Karpas-422 (cell line): ENCODE measurements around the gene SYTL5. TPM values are rescaled to one million over a fixed set of nuclear protein-coding genes. Genes with fewer than 3 reads are reported as not detected.
"Not testable (repeated sequence)": the region's sequence is repeated elsewhere in the genome, so short reads cannot be mapped to it uniquely, and the experiment has no call there.

Experiments
- DNase-seq: peaks from one replicate; pipeline ENCODE4 v3.0.0-alpha.2; 2015
- H2AFZ ChIP-seq: fragments of 200-600 bp; sonication (generic); 2 replicates; pipeline ENCODE4 v1.6.1; 2014; ENCODE audit warnings: antibody characterized with exemption, low read length, mixed read lengths
- H3K27ac ChIP-seq: fragments of 200-600 bp; sonication (generic); 2 replicates; pipeline ENCODE4 v1.5.1; 2014; ENCODE audit warnings: mild to moderate bottlenecking, low read length, moderate library complexity
- H3K27me3 ChIP-seq: fragments of 200-600 bp; sonication (generic); 2 replicates; pipeline ENCODE4 v1.6.1; 2014; ENCODE audit warnings: low read length, mixed read lengths
- H3K36me3 ChIP-seq: fragments of 200-600 bp; sonication (generic); 2 replicates; pipeline ENCODE4 v1.6.1; 2014; ENCODE audit warnings: low read length, mixed read lengths; ENCODE audit not compliant: insufficient read depth
- H3K4me1 ChIP-seq: fragments of 200-600 bp; sonication (generic); 2 replicates; pipeline ENCODE4 v1.6.1; 2014; ENCODE audit warnings: mild to moderate bottlenecking, low read length, mixed read lengths
- H3K4me2 ChIP-seq: fragments of 200-600 bp; sonication (generic); 2 replicates; pipeline ENCODE4 v1.6.1; 2014; ENCODE audit warnings: low read length, low read depth, mild to moderate bottlenecking; ENCODE audit not compliant: poor library complexity, severe bottlenecking
- H3K4me3 ChIP-seq: fragments of 200-600 bp; sonication (generic); 2 replicates; pipeline ENCODE4 v1.5.1; 2014; ENCODE audit warnings: mild to moderate bottlenecking, antibody characterized with exemption, low read length, mixed read lengths
- H3K79me2 ChIP-seq: fragments of 200-600 bp; sonication (generic); 2 replicates; pipeline ENCODE4 v1.6.1; 2014; ENCODE audit warnings: mild to moderate bottlenecking, low read length, mixed read lengths
- H3K9ac ChIP-seq: fragments of 200-600 bp; sonication (generic); 2 replicates; pipeline ENCODE4 v1.6.0; 2014; ENCODE audit warnings: low read length
- H3K9me2 ChIP-seq: fragments of 200-600 bp; sonication (generic), shearing (Covaris generic); replicated peaks from 2 replicates; pipeline ENCODE4 v1.6.0; 2014; ENCODE audit warnings: mild to moderate bottlenecking, low read length, moderate library complexity; ENCODE audit not compliant: insufficient read depth
- H3K9me3 ChIP-seq: fragments of 300-700, 200-600 bp; sonication (generic); 2 replicates; pipeline ENCODE4 v1.6.1; 2014; ENCODE audit warnings: low read length, mixed read lengths
- H4K20me1 ChIP-seq: fragments of 200-600 bp; sonication (generic); 2 replicates; pipeline ENCODE4 v1.6.1; 2014; ENCODE audit warnings: mild to moderate bottlenecking, antibody characterized with exemption, low read length, low read depth; ENCODE audit not compliant: insufficient read depth
- total RNA-seq: library from RNA; depleted of rRNA; stranded (reverse); fragments of >200 nt; shearing (Covaris generic); gene quantifications from 2 replicates; pipeline ENCODE4 v1.2.3, GENCODE V29; 2014; ENCODE audit warnings: low replicate concordance

The SYTL5 gene
- total RNA-seq, 1 experiment from 2014 or later, result not detected

GRCh38 chrX:37986893-37987292 is 19.5 kb upstream of the SYTL5 start:
- Histone ChIP-seq H3K9me3 (no peaks in the 10 kb centered on the region), H3K9ac (no peak overlapping the region), H2AFZ (no peak overlapping the region), H3K9me2 (no peaks in the 10 kb centered on the region), H3K27me3 (no peaks in the 10 kb centered on the region), H3K79me2 (no peaks in the 10 kb centered on the region), H3K36me3 (no peaks in the 10 kb centered on the region), H3K27ac (no peak overlapping the region), H3K4me3 (no peak overlapping the region), H4K20me1 (no peaks in the 10 kb centered on the region), H3K4me1 (no peaks in the 10 kb centered on the region), H3K4me2 (no peak overlapping the region)
- no peak for DNase-seq

- no peaks in the 10 kb centered on the region for H3K79me2 ChIP-seq
- no peak overlapping the region for H3K4me2 ChIP-seq
- peaks cover 5% of the 10 kb centered on the region for H3K4me1 ChIP-seq
- no peaks in the 10 kb centered on the region for H3K9me2 ChIP-seq
- no peaks in the 10 kb centered on the region for H4K20me1 ChIP-seq
- no peaks in the 10 kb centered on the region for H3K27me3 ChIP-seq
- no peak for DNase-seq
- no peak overlapping the region for H3K4me3 ChIP-seq
- no peak overlapping the region for H3K9ac ChIP-seq
- H3K27ac ChIP-seq, result no peak overlapping the region
- no peaks in the 10 kb centered on the region for H3K36me3 ChIP-seq
- no peak overlapping the region for H2AFZ ChIP-seq
- no peaks in the 10 kb centered on the region for H3K9me3 ChIP-seq
Observed at GRCh38 chrX:37989304-37989703, 17.0 kb upstream of the SYTL5 start.

DNA sequence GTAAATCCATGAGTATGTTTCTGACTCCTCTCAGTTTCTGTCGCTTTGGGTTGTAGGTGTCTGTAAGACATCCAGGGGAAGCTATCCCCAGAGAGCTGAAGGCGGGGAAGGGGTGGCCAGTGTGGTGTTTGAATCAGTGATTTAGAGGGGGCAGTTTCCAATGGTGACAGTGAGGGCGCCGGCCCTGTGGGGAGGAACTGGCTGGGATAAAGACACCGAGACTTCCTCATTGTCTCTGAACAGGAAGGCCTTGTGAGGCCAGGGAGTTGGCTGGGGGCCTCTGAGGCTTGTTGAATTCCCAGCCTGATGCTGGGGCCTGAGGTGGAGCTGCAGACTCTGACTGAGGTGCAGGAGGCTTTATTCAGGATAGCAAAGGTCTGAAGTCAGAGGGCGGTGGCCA is 15.1 kb upstream of the SYTL5 start:
- H4K20me1 ChIP-seq, H3K79me2 ChIP-seq, H3K27ac ChIP-seq, DNase-seq, H3K27me3 ChIP-seq, H3K4me1 ChIP-seq, H3K4me2 ChIP-seq, H3K9ac ChIP-seq, H3K9me3 ChIP-seq, H3K4me3 ChIP-seq, H3K9me2 ChIP-seq, H3K36me3 ChIP-seq, H2AFZ ChIP-seq: not testable (repeated sequence)

- Histone ChIP-seq H3K9ac (no peak overlapping the region), H3K79me2 (no peaks in the 10 kb centered on the region), H3K27ac (no peak overlapping the region), H3K9me2 (no peaks in the 10 kb centered on the region), H3K9me3 (no peaks in the 10 kb centered on the region), H3K27me3 (no peaks in the 10 kb centered on the region), H2AFZ (no peak overlapping the region), H4K20me1 (no peaks in the 10 kb centered on the region), H3K4me3 (no peak overlapping the region), H3K4me2 (no peak overlapping the region), H3K36me3 (no peaks in the 10 kb centered on the region), H3K4me1 (peaks cover 5% of the 10 kb centered on the region)
- no peak for DNase-seq
Observed at GRCh38 chrX:37993176-37993575, 13.2 kb upstream of the SYTL5 start.

DNA sequence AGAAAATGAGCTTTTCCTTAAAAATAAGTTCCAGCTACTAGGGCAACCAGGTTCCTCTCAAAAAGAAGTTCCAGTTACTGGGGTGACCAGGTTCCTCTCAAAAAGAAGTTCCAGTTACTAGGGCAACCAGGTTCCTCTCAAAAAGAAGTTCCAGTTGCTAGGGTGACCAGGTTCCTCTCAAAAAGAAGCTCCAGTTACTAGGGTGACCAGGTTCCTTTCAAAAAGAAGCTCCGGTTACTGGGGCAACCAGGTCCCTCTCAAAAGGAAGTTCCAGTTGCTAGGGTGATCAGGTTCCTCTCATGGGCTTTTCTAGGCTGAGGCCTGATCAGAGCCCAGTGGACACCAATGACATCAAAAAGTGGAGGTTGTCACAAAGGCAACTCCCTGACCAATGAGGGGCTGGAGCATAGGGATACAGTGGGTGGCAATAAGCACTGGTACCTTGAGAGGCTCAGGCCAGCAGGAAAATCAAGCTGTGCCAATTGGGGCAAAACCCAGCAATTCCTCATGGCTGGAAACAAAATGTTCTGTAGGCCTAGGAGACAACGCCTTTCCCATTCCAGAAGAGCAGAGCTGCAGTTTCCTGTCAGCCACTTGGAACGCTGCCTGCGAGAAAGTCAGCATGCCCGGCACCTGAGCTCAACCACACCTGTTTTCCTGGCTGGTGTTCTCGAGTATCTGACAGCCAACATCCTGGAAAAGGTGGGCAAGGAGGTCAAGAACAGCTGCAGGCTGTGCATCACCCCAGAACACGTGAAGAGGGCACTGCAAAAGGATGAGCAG is 12.3 kb upstream of the SYTL5 start:
- no peaks in the 10 kb centered on the region for H3K9me2 ChIP-seq
- DNase-seq, result peak; percentile 93
- no peaks in the 10 kb centered on the region for H3K9me3 ChIP-seq
- no peaks in the 10 kb centered on the region for H3K36me3 ChIP-seq
- no peaks in the 10 kb centered on the region for H3K79me2 ChIP-seq
- peaks cover 5% of the 10 kb centered on the region for H3K4me1 ChIP-seq
- H3K4me2 ChIP-seq, result no peak overlapping the region
- no peak overlapping the region for H3K9ac ChIP-seq
- no peak overlapping the region for H3K27ac ChIP-seq
- H4K20me1 ChIP-seq, result no peaks in the 10 kb centered on the region
- H3K27me3 ChIP-seq, result no peaks in the 10 kb centered on the region
- H3K4me3 ChIP-seq, result no peak overlapping the region
- no peak overlapping the region for H2AFZ ChIP-seq

DNA sequence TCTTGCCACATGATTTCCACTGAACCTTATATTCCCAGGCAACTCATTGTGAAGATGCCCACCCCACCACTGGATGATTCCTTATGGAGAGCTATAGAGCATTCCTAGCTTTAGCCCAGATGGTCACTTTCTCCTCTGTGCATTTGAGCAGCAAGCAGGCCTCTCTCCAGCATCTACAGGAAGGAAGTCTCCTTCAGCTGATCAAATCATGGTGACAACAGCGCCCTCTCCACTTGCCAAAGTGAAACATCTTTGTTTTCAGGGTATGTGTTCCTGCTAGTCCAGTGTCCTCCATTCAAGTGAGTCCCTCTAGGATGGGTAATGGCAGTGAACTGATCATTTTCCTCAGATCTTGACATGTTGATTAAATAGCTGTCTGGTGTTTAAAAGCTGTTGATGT is 10.9 kb upstream of the SYTL5 start:
- Histone ChIP-seq H3K4me3 (no peak overlapping the region), H4K20me1 (no peaks in the 10 kb centered on the region), H3K9ac (no peak overlapping the region), H3K27me3 (no peaks in the 10 kb centered on the region), H3K36me3 (no peaks in the 10 kb centered on the region), H3K4me1 (peaks cover 5% of the 10 kb centered on the region), H3K4me2 (no peak overlapping the region), H2AFZ (no peak overlapping the region), H3K9me3 (no peaks in the 10 kb centered on the region), H3K79me2 (no peaks in the 10 kb centered on the region), H3K27ac (no peak overlapping the region), H3K9me2 (no peaks in the 10 kb centered on the region)
- peak; percentile 58 for DNase-seq

DNA sequence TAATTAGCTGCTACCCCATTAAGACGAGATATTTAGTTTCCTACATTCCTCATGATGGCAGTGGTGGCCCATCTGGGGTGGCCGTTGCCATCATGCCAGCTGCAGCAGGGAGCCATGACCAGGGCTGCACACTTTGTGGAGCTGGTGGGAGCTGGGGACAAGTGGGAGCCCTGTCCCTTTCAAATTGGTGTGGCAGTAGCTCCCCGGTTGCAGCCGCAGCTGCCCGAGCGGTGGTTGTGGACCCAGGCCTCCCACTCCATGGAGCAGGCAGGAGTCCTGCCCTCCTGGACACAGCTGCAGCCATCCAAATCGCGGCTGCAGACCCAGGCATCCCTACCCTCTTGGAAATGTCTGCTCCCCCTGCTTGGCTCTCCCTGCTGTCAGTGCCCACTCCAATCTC is 9.3 kb upstream of the SYTL5 start:
- H3K9me3 ChIP-seq, result no peaks in the 10 kb centered on the region
- no peak overlapping the region for H3K4me3 ChIP-seq
- no peak overlapping the region for H3K4me2 ChIP-seq
- no peaks in the 10 kb centered on the region for H3K79me2 ChIP-seq
- H4K20me1 ChIP-seq, result no peaks in the 10 kb centered on the region
- H3K36me3 ChIP-seq, result no peaks in the 10 kb centered on the region
- H3K9me2 ChIP-seq, result no peaks in the 10 kb centered on the region
- DNase-seq, result no peak
- no peaks in the 10 kb centered on the region for H3K27me3 ChIP-seq
- H2AFZ ChIP-seq, result no peak overlapping the region
- no peak overlapping the region for H3K27ac ChIP-seq
- no peak overlapping the region for H3K9ac ChIP-seq
- peaks cover 5% of the 10 kb centered on the region for H3K4me1 ChIP-seq

DNA sequence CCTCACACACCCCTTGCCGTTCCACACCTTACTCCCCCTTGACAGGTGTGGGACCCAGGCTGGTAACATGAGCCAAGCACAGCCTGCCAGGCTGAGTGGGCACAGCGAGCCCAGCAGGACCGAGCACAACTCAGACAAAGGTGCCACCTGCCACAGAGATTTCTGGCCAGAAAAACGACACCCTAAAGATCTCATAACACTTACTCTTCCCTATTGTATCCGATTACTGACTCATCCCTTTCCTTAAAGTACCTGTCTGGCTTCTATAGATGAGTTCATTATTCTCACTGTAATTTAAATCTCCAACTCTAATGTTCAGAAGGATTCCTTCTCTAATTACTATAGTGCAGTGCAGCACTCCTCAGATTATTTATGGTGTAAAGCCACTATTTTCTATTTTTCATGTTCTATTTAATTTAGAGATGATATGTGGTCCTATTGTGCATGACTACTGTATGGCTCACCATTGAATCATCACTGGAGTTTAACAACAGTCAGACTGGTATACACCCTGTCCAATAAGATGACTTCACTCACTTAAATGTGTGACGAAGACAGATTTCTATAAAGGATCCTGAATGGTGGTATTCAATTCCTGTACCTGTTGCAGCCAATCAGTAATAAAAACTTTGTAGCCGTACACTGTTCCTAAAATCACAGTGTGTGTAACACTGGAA is 7.6 kb upstream of the SYTL5 start:
- Histone ChIP-seq H3K4me1 (no peaks in the 10 kb centered on the region), H3K9me3 (no peaks in the 10 kb centered on the region), H2AFZ (no peak overlapping the region), H3K79me2 (no peaks in the 10 kb centered on the region), H3K9ac (no peak overlapping the region), H3K9me2 (no peaks in the 10 kb centered on the region), H3K27me3 (no peaks in the 10 kb centered on the region), H4K20me1 (no peaks in the 10 kb centered on the region), H3K36me3 (no peaks in the 10 kb centered on the region), H3K27ac (no peak overlapping the region), H3K4me2 (no peak overlapping the region), H3K4me3 (no peak overlapping the region)
- DNase-seq, result no peak
